BJ (cell line): ENCODE results near the gene HIPK3. TPM values are rescaled to one million over a fixed set of nuclear protein-coding genes. Genes with fewer than 3 reads are reported as not detected.

ENCODE experiments used
- CTCF ChIA-PET: fragments of 350-600 bp; formaldehyde crosslinking; extraction: SDS; loops from one replicate; lab custom pipeline; 2021; ENCODE audit warnings: antibody characterized with exemption, inconsistent platforms; lab: Yijun Ruan, JAX
- POLR2A ChIA-PET: fragments of 300-600 bp; sonication (Branson Sonifier 250); formaldehyde crosslinking; extraction: SDS; loops from one replicate; lab custom pipeline; 2021; ENCODE audit warnings: antibody characterized with exemption; lab: Charles Lee
- DNase-seq: peaks from one replicate; pipeline ENCODE4 v3.0.0-alpha.2; 2011; ENCODE audit warnings: low read depth
- H3K27me3 ChIP-seq: 2 replicates; pipeline ENCODE4 v1.6.0; 2011; ENCODE audit warnings: low read length; ENCODE audit not compliant: control insufficient read depth, insufficient read depth
- H3K36me3 ChIP-seq: 2 replicates; pipeline ENCODE4 v1.5.1; 2011; ENCODE audit warnings: low read length; ENCODE audit not compliant: control insufficient read depth, insufficient read depth
- H3K4me3 ChIP-seq: 2 replicates; pipeline ENCODE4 v1.5.1; 2011; ENCODE audit warnings: low read depth, mild to moderate bottlenecking, control low read depth, low read length
- CTCF ChIP-seq: IDR thresholded peaks from 2 replicates; pipeline ENCODE4 v1.5.1; 2011; ENCODE audit warnings: low read depth, mild to moderate bottlenecking, control low read depth, inconsistent platforms, low read length, moderate library complexity; ENCODE audit not compliant: insufficient read depth
- polyA plus RNA-seq: library from polyadenylated mRNA; depleted of rRNA; stranded (reverse); fragments of >200 nt; gene quantifications from 2 replicates; pipeline ENCODE4 v1.2.3, GENCODE V29; 2011

The HIPK3 gene
- polyA plus RNA-seq, 1 experiment = 18.9 TPM

GRCh38 chr11:33264926-33265325 is 7.7 kb downstream of the HIPK3 start:
- no peak for DNase-seq
- TF ChIP-seq CTCF = no peak
- POLR2A ChIA-PET = no interaction called here
- CTCF ChIA-PET = no interaction called here
- Histone ChIP-seq H3K27me3 (no peaks in the 10 kb centered on the region), H3K4me3 (no peak overlapping the region), H3K36me3 (no peaks in the 10 kb centered on the region)

GRCh38 chr11:33266393-33267215 is 9.4 kb downstream of the HIPK3 start:
- CTCF ChIA-PET = no interaction called here
- no peaks in the 10 kb centered on the region for H3K36me3 ChIP-seq
- no peak for DNase-seq

GRCh38 chr11:33268945-33269540 is 11.9 kb downstream of the HIPK3 start:
- ChIA-PET CTCF (interaction anchor here (1.3 kb wide), 1 partner anchor 14 kb away, joined by 4 read pairs; no protein-coding TSS in a partner anchor), POLR2A (no interaction called here)
- Histone ChIP-seq H3K36me3 (no peaks in the 10 kb centered on the region), H3K4me3 (no peak overlapping the region), H3K27me3 (no peaks in the 10 kb centered on the region)
- no peak for TF ChIP-seq CTCF
- no peak for DNase-seq

More at GRCh38 chr11:33266393-33267215, 9.4 kb downstream of the HIPK3 start:
- Histone ChIP-seq H3K27me3 (no peaks in the 10 kb centered on the region), H3K4me3 (no peak overlapping the region)
- TF ChIP-seq CTCF = no peak
- POLR2A ChIA-PET = no interaction called here

- Histone ChIP-seq H3K36me3 (no peaks in the 10 kb centered on the region), H3K27me3 (no peaks in the 10 kb centered on the region), H3K4me3 (no peak overlapping the region)
- TF ChIP-seq CTCF = no peak
- ChIA-PET POLR2A (no interaction called here), CTCF (interaction anchor here (1.3 kb wide), 1 partner anchor 14 kb away, joined by 4 read pairs; no protein-coding TSS in a partner anchor)
- no peak for DNase-seq
Measured at GRCh38 chr11:33269822-33270221, 12.6 kb downstream of the HIPK3 start.

- Histone ChIP-seq H3K36me3 (no peaks in the 10 kb centered on the region), H3K4me3 (no peak overlapping the region), H3K27me3 (no peaks in the 10 kb centered on the region)
- DNase-seq = no peak
- POLR2A ChIA-PET = no interaction called here
- CTCF ChIA-PET = interaction anchor here (0.9 kb wide), 1 partner anchor 14 kb away, joined by 3 read pairs; no protein-coding TSS in a partner anchor
- no peak for TF ChIP-seq CTCF
Measured at GRCh38 chr11:33271059-33271458, 13.9 kb downstream of the HIPK3 start.
